GM18502 (cell line): ENCODE data around the gene CCL19.

Source experiments
- ATAC-seq: cut with Tn5 transposase; IDR thresholded peaks from one replicate; pipeline ENCODE4 v1.9.1; 2021; ENCODE audit warnings: mild to moderate bottlenecking; ENCODE audit not compliant: unreplicated experiment, poor library complexity

The CCL19 gene

GRCh38 chr9:34701023-34701768, 10.1 kb upstream of the CCL19 start:
- no peak for ATAC-seq

- ATAC-seq = no peak
Measured at GRCh38 chr9:34694811-34695210, 3.7 kb upstream of the CCL19 start.

GRCh38 chr9:34693560-34693959, 2.5 kb upstream of the CCL19 start:
- no peak for ATAC-seq

GRCh38 chr9:34691936-34692315, 850 bp upstream of the CCL19 start:
- no peak for ATAC-seq

- no peak for ATAC-seq
Measured at GRCh38 chr9:34689512-34689911, 1.6 kb downstream of the CCL19 start.

GRCh38 chr9:34689116-34689470, 2.0 kb downstream of the CCL19 start:
- ATAC-seq = no peak

GRCh38 chr9:34688329-34689115, 2.6 kb downstream of the CCL19 start:
- ATAC-seq = no peak

GRCh38 chr9:34687276-34688030, 3.6 kb downstream of the CCL19 start:
- no peak for ATAC-seq

GRCh38 chr9:34686732-34687131, 4.3 kb downstream of the CCL19 start:
- no peak for ATAC-seq

- no peak for ATAC-seq
Measured at GRCh38 chr9:34686231-34686630, 4.8 kb downstream of the CCL19 start.

- no peak for ATAC-seq
Measured at GRCh38 chr9:34685591-34685990, 5.5 kb downstream of the CCL19 start.

GRCh38 chr9:34684816-34685215, 6.3 kb downstream of the CCL19 start:
- ATAC-seq = no peak

- no peak for ATAC-seq
Measured at GRCh38 chr9:34684145-34684544, 6.9 kb downstream of the CCL19 start.

GRCh38 chr9:34675869-34676268, 15.2 kb downstream of the CCL19 start:
- no peak for ATAC-seq

- no peak for ATAC-seq
Measured at GRCh38 chr9:34675048-34675714, 15.9 kb downstream of the CCL19 start.

GRCh38 chr9:34674440-34674839, 16.6 kb downstream of the CCL19 start:
- ATAC-seq = no peak

- no peak for ATAC-seq
Measured at GRCh38 chr9:34671307-34671706, 19.8 kb downstream of the CCL19 start.

GRCh38 chr9:34669809-34670562, 21.1 kb downstream of the CCL19 start:
- ATAC-seq = no peak

- ATAC-seq = peak; percentile 80
Measured at GRCh38 chr9:34665381-34666250, 25.5 kb downstream of the CCL19 start.
